ENCODE results near the gene RAG1.

Gene RAG1

DNA sequence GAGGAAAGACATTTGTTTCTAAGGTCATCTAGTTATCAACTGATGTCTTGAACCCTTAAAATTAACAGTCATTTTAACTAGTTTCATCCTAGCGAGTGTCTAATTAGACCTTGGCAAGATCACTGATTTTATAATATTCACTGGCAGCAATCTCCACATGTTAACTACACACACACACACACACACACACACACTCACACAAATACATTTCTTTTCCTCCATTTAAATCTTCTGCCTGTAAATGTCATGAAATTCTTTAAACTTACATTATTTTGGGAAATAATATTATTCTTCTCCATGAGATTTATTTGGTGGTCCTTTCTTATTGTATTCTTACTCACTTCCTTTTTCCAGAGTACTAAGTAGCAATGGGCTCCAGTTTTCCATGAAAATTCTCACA is 23.6 kb downstream of the RAG1 start:
- no peak for DNase-seq

DNA sequence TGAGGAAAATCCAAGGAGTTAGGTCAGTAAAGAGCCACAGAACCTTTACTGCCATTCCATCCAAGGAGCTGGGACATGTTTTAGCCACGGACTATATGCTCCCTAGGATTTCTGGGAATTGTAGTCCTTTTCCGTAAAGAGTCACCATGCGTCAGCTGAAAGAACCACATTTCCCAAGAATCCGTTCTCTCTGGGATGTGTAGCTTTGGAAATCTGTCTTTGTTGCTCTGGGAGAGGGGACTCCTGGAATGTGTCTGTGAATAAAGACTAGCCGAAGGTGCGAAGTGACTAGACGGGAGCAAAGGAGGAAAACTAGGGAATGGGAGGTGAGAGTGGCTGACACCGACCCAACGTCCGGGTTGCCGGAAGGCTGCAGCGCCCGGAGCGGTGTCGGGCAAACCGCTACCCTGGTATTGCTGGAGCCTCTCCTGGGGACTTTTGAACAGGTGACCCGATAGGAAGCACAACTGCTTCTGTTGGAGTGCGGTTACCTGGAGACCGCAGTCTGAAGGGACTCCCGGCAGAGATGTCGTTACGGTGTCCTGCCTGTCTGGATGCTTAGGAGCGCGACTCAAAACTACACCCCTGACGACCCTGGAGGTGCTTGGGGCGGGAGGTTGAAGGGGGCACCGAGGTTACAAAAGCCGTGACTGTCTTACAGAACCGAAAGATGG is 26.6 kb downstream of the RAG1 start, which contains the start of gene IFTAP:
Gene IFTAP (plus strand): TSS at position 187 of the 674 bp plus-strand sequence. CDS start 15,602 bp downstream, outside the sequence.
- peak; percentile 91 for DNase-seq

DNA sequence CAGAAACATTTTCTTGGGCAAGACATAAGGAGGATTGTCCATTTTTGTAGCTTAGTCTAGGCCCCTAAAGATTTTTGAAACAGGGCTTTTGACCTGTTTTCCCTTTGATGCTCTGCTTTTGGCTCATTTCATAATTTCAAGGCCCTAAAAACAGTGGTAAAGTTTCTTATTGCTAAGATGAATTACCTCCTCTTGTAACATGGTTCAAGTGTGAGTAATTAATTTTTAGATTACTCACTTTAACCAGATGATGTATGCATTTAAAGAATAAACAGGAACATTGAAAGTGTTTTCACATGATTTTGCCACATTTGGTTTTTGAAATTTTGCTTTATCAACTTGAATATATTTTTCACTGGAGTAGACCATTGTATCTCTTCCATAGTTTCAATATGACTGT is 29.1 kb downstream of the RAG1 start:
- DNase-seq: no peak

DNA sequence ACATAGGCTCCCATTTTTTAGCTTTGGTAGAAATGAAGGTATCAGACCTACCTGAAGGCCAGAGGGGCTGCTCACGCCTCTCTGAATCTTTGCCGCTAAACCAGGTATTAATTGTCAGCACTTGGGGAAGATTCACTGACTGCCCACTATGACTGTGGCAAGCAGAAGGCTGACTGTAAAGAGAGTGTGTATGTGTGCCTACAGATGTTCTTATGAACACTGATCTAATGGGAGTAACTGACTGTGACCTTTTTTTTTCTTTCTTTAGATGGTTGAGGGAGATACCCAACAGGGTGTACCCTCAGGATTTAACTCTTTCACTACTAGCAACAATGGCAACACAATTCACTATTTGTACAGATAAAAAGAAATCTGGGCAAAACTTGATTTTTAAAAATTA is 30.2 kb downstream of the RAG1 start, which contains the start of gene RAG2:
Gene RAG2 (minus strand): TSS at position 186 of the 400 bp plus-strand sequence. CDS start 4,068 bp downstream, outside the sequence.
- no peak for DNase-seq

DNA sequence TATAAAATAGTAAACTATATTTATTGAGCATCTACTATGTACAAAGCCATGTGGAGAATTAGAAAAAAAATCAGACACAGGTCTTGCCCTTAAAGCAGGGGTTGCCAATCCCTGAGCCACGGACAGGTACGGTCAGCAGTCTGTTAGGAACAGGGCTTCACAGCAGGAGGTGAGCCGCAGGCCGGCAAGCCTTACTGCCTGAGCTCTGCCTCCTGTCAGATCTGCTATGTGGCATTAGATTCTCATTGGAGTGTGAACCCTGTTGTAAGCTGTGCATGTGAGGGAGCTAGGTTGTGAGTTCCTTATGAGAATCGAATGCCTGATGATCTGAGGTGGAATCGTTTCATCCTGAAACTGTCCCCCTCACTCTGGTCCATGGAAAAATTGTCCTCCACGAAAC is 32.4 kb downstream of the RAG1 start:
- no peak for DNase-seq

DNA sequence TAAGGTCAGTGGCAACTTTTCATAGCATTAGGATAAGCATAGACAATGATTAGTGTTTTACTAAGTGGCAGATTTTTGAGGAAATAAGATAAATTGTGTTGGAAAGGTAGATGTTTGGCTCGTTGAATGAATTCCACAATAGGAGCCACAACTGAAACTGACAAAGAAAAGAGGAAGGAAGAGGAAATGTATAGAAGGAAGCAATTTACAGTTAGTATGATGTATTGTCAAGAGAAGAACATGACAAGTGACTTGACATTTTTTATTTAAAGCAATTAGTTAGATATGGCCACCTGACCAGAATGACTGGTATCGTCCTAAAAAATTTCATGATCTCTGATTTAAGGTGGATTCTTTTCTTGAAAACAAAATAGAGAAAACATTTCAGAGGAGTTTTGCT is 33.3 kb downstream of the RAG1 start:
- DNase-seq: no peak

DNA sequence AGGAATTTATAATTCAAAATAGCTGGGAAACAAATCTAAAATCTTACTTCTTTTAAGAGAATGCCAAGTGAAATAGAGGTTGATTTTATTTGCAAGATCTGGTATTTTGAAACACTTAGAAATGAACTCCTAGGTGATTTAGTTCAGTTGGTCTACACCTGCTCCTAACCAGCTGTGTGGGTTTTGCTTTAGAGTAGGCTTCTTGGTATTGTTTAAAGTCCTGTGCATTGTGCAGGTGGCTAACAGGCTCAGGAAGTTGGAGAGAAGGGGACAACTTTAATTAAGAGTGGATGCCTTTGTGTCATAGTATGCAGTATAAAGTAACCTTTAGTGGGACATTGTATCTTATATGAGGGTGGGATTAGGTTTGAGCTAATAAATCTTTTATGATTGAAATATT is 34.3 kb downstream of the RAG1 start:
- DNase-seq: no peak

DNA sequence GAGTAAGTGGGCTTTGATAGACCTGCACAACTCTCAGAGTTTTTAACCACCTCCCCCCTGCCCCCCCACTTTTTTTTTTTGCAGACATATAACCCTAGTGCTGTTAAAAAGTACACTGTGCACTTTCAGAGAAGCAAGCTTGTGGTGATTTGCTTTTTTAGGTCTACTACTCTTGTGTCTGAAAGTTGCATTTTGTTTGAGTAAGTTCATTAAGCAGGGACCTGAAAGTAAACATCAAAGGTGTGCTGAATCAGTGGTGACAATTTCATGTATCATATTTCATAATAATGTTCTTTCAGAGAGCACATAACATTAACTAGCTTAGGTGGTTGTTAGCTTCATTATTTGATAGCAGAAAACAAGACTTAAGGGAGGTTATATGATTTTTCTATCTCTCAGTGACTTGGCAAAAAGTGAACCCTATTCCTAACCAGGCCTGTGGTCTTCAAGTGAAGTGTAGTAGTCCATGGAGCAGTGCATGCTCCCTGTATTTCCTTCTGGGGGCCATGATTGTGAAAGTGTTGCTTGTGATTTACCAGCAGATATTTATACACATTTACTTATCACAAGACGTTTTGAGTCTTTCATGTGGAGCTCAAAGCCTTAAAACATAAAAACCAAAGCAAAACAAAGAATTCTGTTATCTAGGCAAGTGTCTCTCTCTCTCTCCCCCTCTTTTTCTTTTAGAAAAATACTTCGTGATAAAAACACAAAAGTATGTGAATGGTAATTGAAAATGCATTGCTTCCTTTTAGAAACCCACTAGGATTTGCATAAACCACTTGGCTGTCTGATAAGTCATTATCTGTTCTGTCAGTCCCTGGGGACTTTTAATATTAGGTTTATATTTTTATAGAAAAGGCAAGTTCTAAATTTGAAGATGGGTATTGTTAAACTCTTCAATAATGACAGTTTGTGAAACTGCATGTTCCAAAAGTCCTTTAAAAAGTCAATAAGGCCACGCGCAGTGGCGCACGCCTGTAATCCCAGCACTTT is 37.7 kb downstream of the RAG1 start:
- DNase-seq: no peak

DNA sequence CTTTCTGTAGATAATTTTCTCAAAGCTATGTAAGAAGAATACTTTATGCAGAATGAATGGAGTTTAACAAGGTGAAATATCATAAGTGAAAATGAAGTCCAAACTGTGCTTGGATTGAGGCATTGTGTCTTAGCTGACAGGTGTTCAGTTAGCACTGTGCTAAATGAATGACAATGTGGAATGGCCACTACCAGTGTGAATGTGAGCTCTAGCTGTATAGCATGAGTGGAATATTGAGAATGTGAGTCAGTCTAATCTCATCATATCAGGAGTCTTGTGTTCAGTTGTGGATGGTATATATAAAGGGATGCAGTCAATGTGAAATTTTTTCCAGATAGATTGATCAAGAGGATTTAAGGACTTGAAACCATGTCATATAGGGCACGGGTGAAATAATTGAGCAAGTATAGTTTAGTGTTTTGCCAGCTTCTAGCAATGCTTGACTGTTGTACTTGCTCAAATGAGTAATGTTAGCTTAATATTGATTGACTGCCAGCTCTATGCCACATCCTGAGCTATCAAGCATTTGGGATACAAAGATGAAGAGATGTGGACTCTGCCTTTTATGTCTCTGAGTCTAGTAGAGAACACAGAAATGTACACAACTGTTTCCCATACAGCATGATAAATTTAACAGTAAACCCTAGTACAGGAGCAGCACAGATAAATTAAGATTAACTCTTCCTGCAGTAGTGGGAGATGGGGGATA is 40.8 kb downstream of the RAG1 start:
- no peak for DNase-seq

DNA sequence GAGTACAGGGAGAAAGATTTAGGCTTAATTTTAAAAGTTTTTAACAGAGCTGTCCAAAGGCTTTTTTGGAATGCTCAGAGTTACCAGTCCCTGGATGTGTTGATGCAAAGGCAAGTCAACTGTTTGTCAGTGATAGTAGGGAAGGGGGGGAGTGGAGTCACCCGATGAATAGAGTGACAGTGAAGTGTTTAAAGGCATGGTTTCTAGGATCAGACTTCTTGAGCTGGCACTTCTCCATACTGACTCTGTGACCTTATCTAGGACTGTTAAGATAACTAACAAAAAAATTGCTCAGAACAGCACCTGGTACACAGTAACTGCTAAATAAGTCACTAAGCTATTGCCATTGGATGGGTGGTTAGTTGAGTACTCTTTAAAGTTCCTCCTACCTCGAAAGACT is 41.6 kb downstream of the RAG1 start:
- DNase-seq: no peak

DNA sequence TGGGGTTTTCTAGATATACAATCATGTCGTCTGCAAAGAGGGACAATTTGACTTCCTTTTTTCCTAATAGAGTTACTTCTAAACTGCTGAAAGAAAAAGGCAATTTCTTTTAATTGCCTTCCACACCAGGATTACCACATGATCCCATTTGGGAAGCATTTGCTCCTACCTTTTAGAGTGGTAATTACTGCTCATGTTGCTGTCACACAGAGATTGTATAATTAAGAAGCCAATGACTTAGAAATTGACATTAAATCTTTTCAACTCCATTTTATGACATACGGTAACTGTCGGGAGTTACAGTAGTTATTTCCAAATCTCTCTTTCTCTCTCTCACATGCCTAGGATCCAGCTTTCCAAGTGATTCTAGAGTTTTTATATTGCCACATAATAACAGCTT is 48.0 kb downstream of the RAG1 start:
- no peak for DNase-seq

DNA sequence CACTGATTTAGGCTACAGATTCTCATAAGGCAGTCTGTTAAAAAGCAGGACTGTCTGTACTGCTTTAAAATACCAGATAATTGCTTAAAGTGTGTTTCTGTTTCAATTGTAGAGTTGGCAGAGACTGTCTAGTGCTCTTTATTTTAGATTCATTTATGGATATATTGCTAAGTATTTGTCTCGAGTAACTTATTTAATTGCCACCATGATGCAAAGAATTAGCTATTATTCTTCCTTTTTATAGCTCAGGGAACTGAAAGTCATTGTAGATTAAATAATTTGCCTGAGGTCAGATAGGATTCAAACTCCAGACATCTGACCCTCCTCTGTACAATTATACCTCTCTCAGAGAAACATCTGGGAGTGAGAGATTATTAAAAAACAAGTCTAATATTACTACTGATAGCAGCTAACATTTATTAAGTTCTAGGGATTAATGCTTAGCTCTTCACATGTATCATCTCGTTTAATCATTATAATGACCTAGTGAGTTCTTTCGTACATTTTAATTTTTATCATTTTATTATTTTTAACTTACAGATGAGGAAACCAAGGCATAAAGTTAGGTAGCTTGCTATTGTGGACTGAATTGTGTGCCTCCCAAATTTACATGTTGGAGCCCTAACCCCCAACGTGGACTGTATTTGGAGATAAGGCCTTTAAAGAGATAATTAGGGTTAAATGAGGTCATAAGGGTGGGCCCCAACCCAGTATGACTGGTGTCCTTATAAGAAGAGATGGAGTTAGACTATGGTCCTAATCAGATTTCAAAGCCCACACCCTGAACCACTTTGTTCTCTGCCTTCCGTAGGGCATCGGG is 49.9 kb downstream of the RAG1 start:
- DNase-seq: no peak

DNA sequence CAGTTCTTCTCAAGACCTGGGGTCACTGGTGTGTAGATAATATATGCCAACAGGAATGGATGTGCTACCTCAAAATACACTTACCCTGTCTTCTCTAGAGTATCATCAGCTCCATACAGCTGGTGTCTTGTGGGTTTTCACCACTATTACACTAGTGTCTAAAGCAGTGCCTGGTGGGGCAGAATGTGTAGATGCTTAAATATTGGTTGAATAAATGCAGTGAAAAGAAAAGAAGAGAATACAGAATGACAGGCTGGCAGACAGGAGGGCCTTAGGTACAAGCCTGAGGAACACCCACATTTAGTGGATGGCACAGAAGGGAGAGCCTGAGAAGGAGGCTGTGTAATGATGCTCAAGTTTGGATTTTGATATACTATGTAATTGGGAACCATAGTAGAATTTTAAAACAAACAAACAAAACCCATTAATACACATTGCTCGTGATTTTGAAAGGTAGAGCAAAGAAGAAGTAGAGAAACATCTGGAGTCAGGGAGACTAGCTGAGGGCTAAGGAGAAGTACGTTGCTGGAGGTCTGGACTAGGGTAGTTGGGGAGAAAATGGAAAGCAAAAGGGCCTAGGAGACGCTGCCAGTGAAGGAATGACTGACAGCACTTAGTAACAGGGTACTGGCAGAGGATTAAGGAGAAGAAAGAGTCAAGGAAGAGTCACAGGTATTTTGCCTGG is 50.7 kb downstream of the RAG1 start:
- DNase-seq: no peak

DNA sequence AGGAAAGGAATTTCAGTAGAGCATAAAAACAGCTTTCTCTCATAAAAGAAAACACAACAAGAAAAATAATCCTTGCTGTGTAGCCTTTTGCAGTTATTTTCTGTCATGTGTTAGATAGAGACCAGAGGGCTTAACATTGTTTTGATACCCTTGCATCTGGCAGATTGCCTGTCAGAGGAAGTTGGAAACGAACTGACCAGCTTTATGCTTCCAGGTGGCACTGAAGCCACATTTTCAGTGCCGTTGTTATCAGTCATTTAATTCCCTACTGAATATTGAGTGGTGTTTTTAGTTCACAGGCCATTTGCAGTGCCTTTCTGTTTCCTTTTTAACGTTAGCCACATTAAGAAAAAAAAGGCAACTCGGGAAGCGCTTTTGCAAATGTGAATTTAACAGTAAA is 51.7 kb downstream of the RAG1 start:
- no peak for DNase-seq

DNA sequence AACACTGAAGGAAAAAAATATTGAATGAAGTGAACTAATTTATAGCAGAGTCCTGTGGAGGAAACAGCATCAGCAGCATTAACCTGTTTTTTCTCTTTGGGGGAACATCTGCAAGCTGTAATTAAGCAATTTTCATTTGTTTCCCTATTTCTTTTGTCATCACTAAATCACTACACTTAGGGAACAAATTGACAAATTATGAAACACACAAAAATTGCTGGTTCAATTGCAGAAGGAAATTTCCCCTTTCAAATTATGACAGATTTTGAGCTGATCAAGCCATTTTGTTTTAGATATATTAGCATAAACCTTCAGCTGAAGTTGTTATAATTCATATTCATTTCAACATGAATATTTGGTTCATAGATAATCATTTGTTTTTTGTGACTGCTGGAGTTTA is 52.4 kb downstream of the RAG1 start:
- DNase-seq: no peak

DNA sequence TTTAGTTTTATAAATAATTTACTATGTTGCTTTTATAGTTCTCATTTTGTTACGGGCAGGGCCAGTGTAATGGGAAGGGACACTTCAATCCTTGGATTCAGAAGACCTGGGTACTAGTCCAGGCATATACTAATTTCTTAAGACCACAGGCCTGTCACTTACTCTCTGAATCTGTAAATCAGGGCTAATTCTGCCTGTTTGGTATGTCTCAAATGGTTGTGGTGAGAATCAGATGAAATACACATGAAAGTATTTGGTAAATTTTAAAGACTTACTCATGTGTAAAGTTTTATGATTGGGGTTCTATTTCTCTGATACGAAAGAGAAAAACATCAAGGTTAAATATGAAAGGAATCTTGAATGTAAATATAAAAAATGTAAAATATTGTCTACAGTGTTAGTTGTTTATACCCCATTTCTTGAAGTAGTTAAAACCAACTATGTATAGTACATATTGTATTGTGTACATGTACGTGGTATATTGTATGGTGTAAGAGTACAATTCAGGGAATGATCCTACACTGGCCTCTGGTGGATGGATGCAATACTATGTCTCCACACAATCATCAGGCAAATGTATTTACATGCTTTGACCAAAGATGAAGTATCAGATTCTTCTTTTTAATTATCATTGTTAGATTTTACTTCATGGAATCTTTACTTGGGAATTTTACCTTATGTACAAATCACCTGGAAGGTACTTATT is 54.8 kb downstream of the RAG1 start:
- peak; percentile 29 for DNase-seq

DNA sequence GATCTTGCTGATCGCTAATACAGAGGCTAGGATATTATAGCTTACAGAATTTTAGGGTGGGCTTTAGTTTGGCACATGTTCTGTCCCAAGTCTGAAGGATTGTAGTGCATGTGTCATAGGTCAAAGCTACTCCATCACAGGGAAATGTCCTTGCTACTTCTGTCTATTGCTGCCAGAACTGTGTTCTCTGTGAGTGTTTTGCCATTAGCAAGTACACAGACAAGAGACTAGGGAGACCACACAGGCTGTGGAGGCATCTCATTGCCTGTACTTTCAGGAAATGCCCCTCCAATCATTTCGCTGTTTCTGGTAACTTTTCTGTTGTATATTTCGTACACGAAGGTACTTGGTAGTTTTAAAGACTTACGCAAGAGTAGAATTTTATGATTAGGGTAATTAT is 55.7 kb downstream of the RAG1 start:
- no peak for DNase-seq

DNA sequence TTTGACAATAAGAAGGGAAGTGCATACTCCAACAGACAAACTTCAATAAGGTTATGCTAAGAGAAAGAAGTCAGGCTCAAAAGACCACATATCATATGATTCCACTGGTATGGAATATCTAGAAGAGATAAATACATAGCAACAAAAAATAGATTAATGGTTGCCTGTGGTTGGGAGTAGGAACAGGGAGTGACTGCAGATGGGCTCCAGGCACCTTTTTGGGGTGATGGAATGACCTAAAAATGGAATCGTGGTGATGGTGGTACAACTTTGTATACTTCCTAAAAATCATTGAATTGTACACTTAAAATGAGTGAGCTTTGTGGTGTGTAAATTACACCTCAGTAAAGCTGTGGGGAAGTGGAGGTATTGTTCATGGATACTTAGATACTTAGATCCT is 59.2 kb downstream of the RAG1 start:
- DNase-seq: no peak

DNA sequence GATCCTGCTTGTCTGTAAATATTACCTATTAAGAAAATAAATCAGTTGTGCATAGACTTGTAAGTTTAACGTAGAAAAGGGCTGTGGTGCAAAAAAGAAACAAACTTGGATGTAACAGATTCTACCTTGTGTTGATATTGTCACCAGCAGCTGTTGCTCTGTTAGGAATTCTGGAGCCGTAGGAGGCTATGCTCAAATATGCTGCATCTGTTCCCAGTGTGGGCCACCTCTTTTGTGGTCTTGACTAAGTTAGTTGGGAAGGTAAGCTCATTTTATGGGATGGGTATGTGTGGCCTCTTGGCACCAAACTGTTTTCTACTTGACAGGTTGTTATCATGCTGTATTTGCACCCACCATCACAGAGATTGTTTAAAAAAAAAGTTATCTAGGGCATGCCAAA is 59.7 kb downstream of the RAG1 start:
- DNase-seq: no peak

DNA sequence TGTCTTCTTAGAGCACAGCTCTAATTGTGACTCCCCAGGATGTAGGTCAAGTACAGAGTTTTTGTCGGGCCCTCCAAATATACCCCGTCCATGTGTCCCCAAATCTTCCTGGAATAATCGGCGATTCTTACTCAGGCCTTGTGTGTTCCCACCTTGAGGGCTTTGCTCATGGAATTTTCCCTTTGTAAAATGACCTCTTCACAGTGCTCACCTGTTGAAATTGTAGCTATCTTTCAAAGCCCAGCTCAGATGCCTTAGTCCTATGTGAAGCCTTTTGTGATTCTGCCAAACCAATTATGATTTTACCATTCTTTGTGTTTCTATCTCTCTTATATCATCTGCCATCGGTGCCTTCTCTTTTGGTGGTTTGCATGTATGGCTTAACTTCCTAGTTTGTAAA is 60.3 kb downstream of the RAG1 start:
- no peak for DNase-seq

DNA sequence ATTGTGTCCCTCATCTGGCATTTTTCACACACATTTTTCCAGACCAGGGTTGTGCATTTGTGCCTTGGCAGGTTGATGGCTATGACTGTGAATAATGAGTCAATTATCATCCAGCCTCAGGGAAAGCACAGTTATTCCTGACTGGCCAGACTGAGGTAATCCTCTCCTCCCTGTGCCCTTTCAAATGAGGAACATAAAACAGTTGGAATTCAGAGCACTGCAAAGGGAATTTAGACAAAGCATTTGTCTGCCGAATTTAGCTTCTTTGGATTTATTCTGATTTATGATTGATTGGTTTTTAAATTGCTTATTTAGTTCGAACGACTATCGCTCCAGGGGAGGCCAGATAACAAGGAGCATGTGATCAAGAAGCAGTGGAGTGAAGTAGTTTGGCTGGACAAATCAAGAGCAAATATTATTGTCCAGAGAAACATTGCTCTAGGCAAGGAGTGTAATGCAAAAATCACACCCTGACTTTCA is 61.0 kb downstream of the RAG1 start:
- DNase-seq: no peak
